ENCODE data around the gene KPTN. TPM values are rescaled to one million over a fixed set of nuclear protein-coding genes. Genes with fewer than 3 reads are reported as not detected.

Gene KPTN
- total and polyA plus RNA-seq, 2 of the 13 experiments (the other 11 are each of a cell fraction or from before 2014, with no cell fraction given) = 9.1 to 13.3 TPM

DNA sequence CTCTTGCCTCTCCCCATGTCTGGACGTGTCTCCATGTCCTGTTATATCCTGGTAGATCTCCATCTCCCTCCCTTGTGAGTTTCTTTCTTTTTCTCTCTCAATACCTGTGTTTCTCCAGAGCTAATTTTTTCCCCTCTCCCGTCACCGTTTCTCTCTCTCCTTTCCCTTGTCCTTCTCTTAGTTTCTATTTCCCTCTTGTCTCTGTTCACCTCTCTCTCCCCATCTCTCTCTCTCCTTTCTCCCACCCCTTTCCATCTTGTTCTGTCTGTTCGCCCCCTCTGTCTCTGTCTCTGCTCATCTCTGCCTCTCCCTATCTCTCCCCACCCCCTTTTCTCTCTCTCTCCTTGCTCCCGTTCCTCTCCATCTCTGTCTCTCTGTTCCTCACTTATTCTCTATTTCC, 25.3 kb downstream of the KPTN start (continued):
- TF ChIP-seq, protein P1, sequence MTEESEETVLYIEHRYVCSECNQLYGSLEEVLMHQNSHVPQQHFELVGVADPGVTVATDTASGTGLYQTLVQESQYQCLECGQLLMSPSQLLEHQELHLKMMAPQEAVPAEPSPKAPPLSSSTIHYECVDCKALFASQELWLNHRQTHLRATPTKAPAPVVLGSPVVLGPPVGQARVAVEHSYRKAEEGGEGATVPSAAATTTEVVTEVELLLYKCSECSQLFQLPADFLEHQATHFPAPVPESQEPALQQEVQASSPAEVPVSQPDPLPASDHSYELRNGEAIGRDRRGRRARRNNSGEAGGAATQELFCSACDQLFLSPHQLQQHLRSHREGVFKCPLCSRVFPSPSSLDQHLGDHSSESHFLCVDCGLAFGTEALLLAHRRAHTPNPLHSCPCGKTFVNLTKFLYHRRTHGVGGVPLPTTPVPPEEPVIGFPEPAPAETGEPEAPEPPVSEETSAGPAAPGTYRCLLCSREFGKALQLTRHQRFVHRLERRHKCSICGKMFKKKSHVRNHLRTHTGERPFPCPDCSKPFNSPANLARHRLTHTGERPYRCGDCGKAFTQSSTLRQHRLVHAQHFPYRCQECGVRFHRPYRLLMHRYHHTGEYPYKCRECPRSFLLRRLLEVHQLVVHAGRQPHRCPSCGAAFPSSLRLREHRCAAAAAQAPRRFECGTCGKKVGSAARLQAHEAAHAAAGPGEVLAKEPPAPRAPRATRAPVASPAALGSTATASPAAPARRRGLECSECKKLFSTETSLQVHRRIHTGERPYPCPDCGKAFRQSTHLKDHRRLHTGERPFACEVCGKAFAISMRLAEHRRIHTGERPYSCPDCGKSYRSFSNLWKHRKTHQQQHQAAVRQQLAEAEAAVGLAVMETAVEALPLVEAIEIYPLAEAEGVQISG (CRISPR knock-in tag; IDR thresholded peaks at IDR 0.05) = no peak
- no peak for TF ChIP-seq ZNF614 (CRISPR knock-in tag; IDR thresholded peaks at IDR 0.05; ENCODE audit: borderline replicate concordance)
- no peak for TF ChIP-seq CEBPG (CRISPR knock-in tag; IDR thresholded peaks at IDR 0.05)
- no peak for TF ChIP-seq ZNF484 (CRISPR knock-in tag; IDR thresholded peaks at IDR 0.05; ENCODE audit: borderline replicate concordance, low read depth)
- TF ChIP-seq KDM5B (CRISPR knock-in tag; IDR thresholded peaks at IDR 0.05; ENCODE audit: borderline replicate concordance) = no peak
- no peak for TF ChIP-seq POGZ (CRISPR knock-in tag; IDR thresholded peaks at IDR 0.05)
- TF ChIP-seq RFX3 (CRISPR knock-in tag; IDR thresholded peaks at IDR 0.05) = no peak
- TF ChIP-seq MZF1 (CRISPR knock-in tag; IDR thresholded peaks at IDR 0.05; ENCODE audit: borderline replicate concordance) = no peak
- TF ChIP-seq, protein P2, sequence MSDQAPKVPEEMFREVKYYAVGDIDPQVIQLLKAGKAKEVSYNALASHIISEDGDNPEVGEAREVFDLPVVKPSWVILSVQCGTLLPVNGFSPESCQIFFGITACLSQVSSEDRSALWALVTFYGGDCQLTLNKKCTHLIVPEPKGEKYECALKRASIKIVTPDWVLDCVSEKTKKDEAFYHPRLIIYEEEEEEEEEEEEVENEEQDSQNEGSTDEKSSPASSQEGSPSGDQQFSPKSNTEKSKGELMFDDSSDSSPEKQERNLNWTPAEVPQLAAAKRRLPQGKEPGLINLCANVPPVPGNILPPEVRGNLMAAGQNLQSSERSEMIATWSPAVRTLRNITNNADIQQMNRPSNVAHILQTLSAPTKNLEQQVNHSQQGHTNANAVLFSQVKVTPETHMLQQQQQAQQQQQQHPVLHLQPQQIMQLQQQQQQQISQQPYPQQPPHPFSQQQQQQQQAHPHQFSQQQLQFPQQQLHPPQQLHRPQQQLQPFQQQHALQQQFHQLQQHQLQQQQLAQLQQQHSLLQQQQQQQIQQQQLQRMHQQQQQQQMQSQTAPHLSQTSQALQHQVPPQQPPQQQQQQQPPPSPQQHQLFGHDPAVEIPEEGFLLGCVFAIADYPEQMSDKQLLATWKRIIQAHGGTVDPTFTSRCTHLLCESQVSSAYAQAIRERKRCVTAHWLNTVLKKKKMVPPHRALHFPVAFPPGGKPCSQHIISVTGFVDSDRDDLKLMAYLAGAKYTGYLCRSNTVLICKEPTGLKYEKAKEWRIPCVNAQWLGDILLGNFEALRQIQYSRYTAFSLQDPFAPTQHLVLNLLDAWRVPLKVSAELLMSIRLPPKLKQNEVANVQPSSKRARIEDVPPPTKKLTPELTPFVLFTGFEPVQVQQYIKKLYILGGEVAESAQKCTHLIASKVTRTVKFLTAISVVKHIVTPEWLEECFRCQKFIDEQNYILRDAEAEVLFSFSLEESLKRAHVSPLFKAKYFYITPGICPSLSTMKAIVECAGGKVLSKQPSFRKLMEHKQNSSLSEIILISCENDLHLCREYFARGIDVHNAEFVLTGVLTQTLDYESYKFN (CRISPR knock-in tag; conservative IDR thresholded peaks at IDR 0.05) = no peak
